Lower lobe of right lung (tissue), 2 donors: ENCODE measurements around the gene FMO4. TPM values are rescaled to one million over a fixed set of nuclear protein-coding genes. Genes with fewer than 3 reads are reported as not detected.
"Not testable (repeated sequence)": the region's sequence is repeated elsewhere in the genome, so short reads cannot be mapped to it uniquely, and the experiment has no call there.

Experiments
- ATAC-seq, 2 donors: fragments of 200-7000 bp; cut with Tn5 transposase; one replicate each; pipeline ENCODE4 v1.9.1; 2020 to 2022; ENCODE audit warnings: mild to moderate bottlenecking in 2 of 2, moderate library complexity in 2 of 2
- DNase-seq: peaks from one replicate; pipeline ENCODE4 v3.0.0-alpha.2; 2020
- H3K27ac ChIP-seq: fragments of 200-600 bp; one replicate; pipeline ENCODE4 v1.8.0; 2022
- H3K27me3 ChIP-seq: fragments of 200-600 bp; one replicate; pipeline ENCODE4 v1.8.0; 2022; ENCODE audit warnings: low read depth
- H3K36me3 ChIP-seq: fragments of 200-600 bp; one replicate; pipeline ENCODE4 v1.8.0; 2022; ENCODE audit warnings: mild to moderate bottlenecking
- H3K4me1 ChIP-seq: fragments of 200-600 bp; one replicate; pipeline ENCODE4 v1.8.0; 2022
- H3K4me3 ChIP-seq: fragments of 200-600 bp; one replicate; pipeline ENCODE4 v1.8.0; 2022; ENCODE audit warnings: mild to moderate bottlenecking
- H3K9me3 ChIP-seq: fragments of 200-600 bp; one replicate; pipeline ENCODE4 v1.8.0; 2022
- CTCF ChIP-seq: fragments of 200-600 bp; IDR thresholded peaks from one replicate; pipeline ENCODE4 v1.8.0; 2022; ENCODE audit warnings: antibody characterized with exemption, mild to moderate bottlenecking
- intact Hi-C: fragments of 100-400 bp; cut with DNase I; formaldehyde crosslinking; loops from one replicate; pipeline ENCODE4 v1.11.0; 2022
- total RNA-seq: library from RNA; stranded (reverse); fragmentation: NEBNext Ultra II Directional; extraction: Animal tissue kit (Norgen Biotek cat#: 25700); gene quantifications from one replicate; pipeline ENCODE4 v1.2.1, GENCODE V29; 2021
- donor health status: DM: no; HTN: yes; CAD: no; lungs with severe emphysema.

The FMO4 gene
- total RNA-seq, 1 donor from 2014 or later, result 5.9 TPM

- no peak for ATAC-seq
- Histone ChIP-seq H3K4me3 (no peak overlapping the region), H3K4me1 (no peaks in the 10 kb centered on the region), H3K36me3 (no peaks in the 10 kb centered on the region), H3K27ac (no peak overlapping the region), H3K9me3 (no peaks in the 10 kb centered on the region), H3K27me3 (no peaks in the 10 kb centered on the region)
- intact Hi-C loops, result no loop called here
- TF ChIP-seq CTCF, result no peak
- no peak for DNase-seq
Observed at GRCh38 chr1:171372418-171373084, 58.6 kb downstream of the FMO4 start.

GRCh38 chr1:171373357-171374122 lies 59.6 kb downstream of the FMO4 start:
- H3K36me3 ChIP-seq, H3K27me3 ChIP-seq, H3K27ac ChIP-seq, ATAC-seq, DNase-seq, H3K4me1 ChIP-seq, H3K4me3 ChIP-seq, intact Hi-C loops, H3K9me3 ChIP-seq: not testable (repeated sequence)

GRCh38 chr1:171379846-171380245 lies 65.9 kb downstream of the FMO4 start:
- no peaks in the 10 kb centered on the region for H3K27me3 ChIP-seq
- H3K4me1 ChIP-seq, result no peaks in the 10 kb centered on the region
- H3K4me3 ChIP-seq, result no peak overlapping the region
- ATAC-seq (no peak), DNase-seq (no peak)
- no peaks in the 10 kb centered on the region for H3K36me3 ChIP-seq
- no peak overlapping the region for H3K27ac ChIP-seq
- intact Hi-C loops, result no loop called here
- TF ChIP-seq CTCF, result no peak
- no peaks in the 10 kb centered on the region for H3K9me3 ChIP-seq

GRCh38 chr1:171381866-171382210 lies 67.9 kb downstream of the FMO4 start:
- no peaks in the 10 kb centered on the region for H3K4me1 ChIP-seq
- TF ChIP-seq CTCF, result no peak
- H3K27me3 ChIP-seq, result no peaks in the 10 kb centered on the region
- H3K27ac ChIP-seq, result no peak overlapping the region
- no peak overlapping the region for H3K4me3 ChIP-seq
- intact Hi-C loops, result no loop called here
- DNase-seq, result no peak
- peak in 1 of 2 donors; percentile 11 for ATAC-seq
- no peaks in the 10 kb centered on the region for H3K36me3 ChIP-seq
- no peaks in the 10 kb centered on the region for H3K9me3 ChIP-seq

DNA sequence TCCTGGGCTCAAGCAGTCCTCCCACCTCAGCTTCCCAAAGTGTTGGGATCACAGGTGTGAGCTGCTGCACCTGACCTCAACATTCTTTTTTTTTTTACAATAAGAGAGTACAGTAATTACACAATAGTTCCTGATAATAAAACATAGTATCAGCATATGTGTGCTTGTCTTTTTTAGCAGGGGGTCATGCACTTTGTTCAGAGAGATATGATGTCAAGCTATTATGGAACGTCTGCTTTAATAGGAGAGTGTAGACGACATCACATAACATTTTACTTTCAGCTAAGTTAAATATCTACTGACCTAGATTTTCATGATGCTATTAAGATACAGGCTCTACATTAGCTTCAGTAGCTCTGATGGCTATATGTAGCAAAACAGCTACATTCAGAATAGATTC lies 70.5 kb downstream of the FMO4 start:
- H3K36me3 ChIP-seq, result no peaks in the 10 kb centered on the region
- no peaks in the 10 kb centered on the region for H3K4me1 ChIP-seq
- ATAC-seq (no peak), DNase-seq (no peak)
- H3K27ac ChIP-seq, result no peak overlapping the region
- no peak for TF ChIP-seq CTCF
- H3K4me3 ChIP-seq, result no peak overlapping the region
- intact Hi-C loops, result no loop called here
- no peaks in the 10 kb centered on the region for H3K27me3 ChIP-seq
- H3K9me3 ChIP-seq, result no peaks in the 10 kb centered on the region

DNA sequence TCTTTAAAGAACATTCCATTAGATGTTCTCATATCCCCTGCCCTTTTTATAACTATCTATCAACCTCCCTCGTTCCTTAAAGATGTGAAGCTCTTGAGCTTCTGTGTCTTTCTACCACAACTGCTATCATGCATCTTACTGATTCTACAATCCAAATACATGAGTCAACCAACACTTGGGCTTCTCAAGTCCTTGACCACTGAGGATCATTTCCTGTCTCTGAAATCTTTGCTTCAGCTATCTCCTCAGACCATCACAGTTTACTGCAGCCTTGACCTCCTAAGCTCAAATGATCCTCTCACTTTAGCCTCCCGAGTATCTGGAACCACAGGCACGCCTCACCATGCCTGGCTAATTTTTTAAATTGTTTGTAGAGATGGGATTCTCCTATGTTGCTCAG lies 75.2 kb downstream of the FMO4 start:
- no peak overlapping the region for H3K4me3 ChIP-seq
- H3K27ac ChIP-seq, result no peak overlapping the region
- intact Hi-C loops, result no loop called here
- no peaks in the 10 kb centered on the region for H3K4me1 ChIP-seq
- H3K27me3 ChIP-seq, result no peaks in the 10 kb centered on the region
- H3K36me3 ChIP-seq, result no peaks in the 10 kb centered on the region
- TF ChIP-seq CTCF, result no peak
- no peaks in the 10 kb centered on the region for H3K9me3 ChIP-seq
- ATAC-seq, result no peak
- no peak for DNase-seq

DNA sequence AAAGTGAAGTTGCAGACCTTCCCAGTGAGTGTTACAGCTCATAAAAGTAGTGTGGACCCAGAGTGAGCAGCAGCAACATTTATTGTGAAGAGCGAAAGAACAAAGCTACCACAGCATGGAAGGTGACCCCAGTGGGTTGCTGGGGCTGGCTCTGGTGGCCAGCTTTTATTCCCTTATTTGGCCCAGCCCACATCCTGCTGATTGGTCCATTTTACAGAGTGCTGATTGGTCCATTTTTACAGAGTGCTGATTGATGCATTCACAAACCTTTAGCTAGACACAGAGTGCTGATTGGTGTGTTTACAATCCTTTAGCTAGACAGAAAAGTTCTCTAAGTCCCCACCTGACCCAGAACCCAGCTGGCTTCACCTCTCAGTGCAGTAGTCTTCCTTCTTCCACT lies 76.8 kb downstream of the FMO4 start:
- H3K4me3 ChIP-seq, H3K27me3 ChIP-seq, intact Hi-C loops, ATAC-seq, DNase-seq, H3K36me3 ChIP-seq, H3K4me1 ChIP-seq, H3K27ac ChIP-seq, H3K9me3 ChIP-seq: not testable (repeated sequence)
